NCI-H1417 (cell line): ENCODE results near the gene FAM118A.

Experiments used
- DNase-seq, 3 experiments: peaks; one replicate each; lab custom pipeline; 2025; lab: John Stamatoyannopoulos, UW

Gene FAM118A

DNA sequence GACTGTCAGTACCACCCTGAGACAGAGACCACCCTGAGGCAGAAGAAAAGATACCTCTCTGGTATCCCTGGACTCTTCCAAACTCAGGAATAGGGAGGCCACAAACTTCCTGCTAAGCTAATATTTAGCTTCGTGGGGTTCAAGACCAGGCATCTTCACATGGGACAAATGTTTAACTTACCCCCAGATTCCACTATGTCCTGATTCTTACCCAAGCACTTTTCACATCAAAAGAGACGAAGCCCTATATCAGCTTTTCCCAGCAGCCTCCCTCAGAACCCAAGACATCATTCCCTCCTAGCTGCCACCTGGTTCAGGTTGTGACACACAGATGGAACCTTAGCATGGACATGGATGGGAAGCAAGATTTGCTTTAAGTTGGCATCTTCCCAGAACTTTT is 71.6 kb downstream of the FAM118A start:
- no peak for DNase-seq

DNA sequence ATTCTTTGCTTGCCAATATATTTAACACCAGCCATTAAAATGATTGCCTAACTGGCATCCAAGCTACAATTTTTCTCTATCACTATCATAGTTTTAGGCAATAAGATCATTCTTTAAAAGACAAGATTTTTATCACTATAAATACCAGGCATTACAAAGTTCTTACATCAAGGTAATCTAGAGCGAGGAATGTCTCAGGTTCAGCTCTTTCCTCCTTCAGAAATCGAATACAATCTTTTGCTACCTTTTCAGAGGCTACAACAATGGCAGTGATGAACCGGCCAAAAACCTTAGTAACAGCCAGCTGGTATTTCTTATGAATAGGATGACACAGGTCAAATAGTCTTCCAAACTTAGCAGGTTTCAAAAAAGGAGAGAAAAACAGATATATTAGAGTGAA is 79.8 kb downstream of the FAM118A start:
- no peak for DNase-seq
